Fibroblast of lung (primary cell): ENCODE data around the gene OR5AS1. TPM values are rescaled to one million over a fixed set of nuclear protein-coding genes. Genes with fewer than 3 reads are reported as not detected.
"Not testable (repeated sequence)": the region's sequence is repeated elsewhere in the genome, so short reads cannot be mapped to it uniquely, and the experiment has no call there.

Experiments used
- DNase-seq, 2 donors: peaks; one replicate each; pipeline versions ENCODE4 v3.0.0 to v3.0.0-alpha.2; 2010; ENCODE audit warnings: low read depth in 2 of 2
- H2AFZ ChIP-seq: 2 replicates; pipeline ENCODE4 v1.5.1; 2012; ENCODE audit warnings: low read length, control low read depth, inconsistent platforms
- H3K27ac ChIP-seq: 2 replicates; pipeline ENCODE4 v1.5.1; 2011; ENCODE audit warnings: low read length, control low read depth; ENCODE audit not compliant: insufficient read depth
- H3K27me3 ChIP-seq: 2 replicates; pipeline ENCODE4 v1.5.1; 2011; ENCODE audit warnings: mild to moderate bottlenecking, low read length; ENCODE audit not compliant: control insufficient read depth, insufficient read depth
- H3K36me3 ChIP-seq: 2 replicates; pipeline ENCODE4 v1.5.1; 2011; ENCODE audit warnings: low read length; ENCODE audit not compliant: control insufficient read depth, insufficient read depth
- H3K4me1 ChIP-seq: 2 replicates; pipeline ENCODE4 v1.5.1; 2011; ENCODE audit warnings: low read length; ENCODE audit not compliant: control insufficient read depth, insufficient read depth; ENCODE audit errors: extremely low read depth
- H3K4me2 ChIP-seq: 2 replicates; pipeline ENCODE4 v1.5.1; 2011; ENCODE audit warnings: low read length, control low read depth; ENCODE audit not compliant: insufficient read depth; ENCODE audit errors: extremely low read depth
- H3K4me3 ChIP-seq, 4 experiments: fragments of 200-600 bp in 1 of 4; sonication (generic) in 1 of 4; replicated peaks in 1 of 4; 2 replicates each; pipeline ENCODE4 v1.5.1; 2011 to 2016; ENCODE audit warnings: low read length in 4 of 4, low read depth in 3 of 4, mild to moderate bottlenecking in 3 of 4, control low read depth in 2 of 4, inconsistent platforms in 1 of 4, mixed read lengths in 1 of 4; ENCODE audit not compliant: insufficient read depth in 1 of 4; ENCODE audit errors: control extremely low read depth in 1 of 4
- H3K79me2 ChIP-seq: 2 replicates; pipeline ENCODE4 v1.5.1; 2012; ENCODE audit warnings: mild to moderate bottlenecking, low read length, inconsistent platforms; ENCODE audit not compliant: control insufficient read depth, insufficient read depth
- H3K9ac ChIP-seq: 2 replicates; pipeline ENCODE4 v1.5.1; 2011; ENCODE audit warnings: mild to moderate bottlenecking, low read length, control low read depth; ENCODE audit not compliant: insufficient read depth
- H3K9me3 ChIP-seq: 2 replicates; pipeline ENCODE4 v1.5.1; 2012; ENCODE audit warnings: low read depth, low read length; ENCODE audit not compliant: control insufficient read depth, insufficient read depth
- H4K20me1 ChIP-seq: 2 replicates; pipeline ENCODE4 v1.5.1; 2011; ENCODE audit warnings: low read length; ENCODE audit not compliant: control insufficient read depth, insufficient read depth; ENCODE audit errors: extremely low read depth
- CTCF ChIP-seq, 2 donors: IDR thresholded peaks in 1 of 2; conservative IDR thresholded peaks in 1 of 2; 1 replicate in 1 of 2; 2 replicates in 1 of 2; pipeline ENCODE4 v1.5.1; 2011 to 2012; ENCODE audit warnings: low read length in 2 of 2, control low read depth in 1 of 2, inconsistent platforms in 1 of 2, low read depth in 1 of 2, mild to moderate bottlenecking in 1 of 2
- EZH2 ChIP-seq: IDR thresholded peaks from 2 replicates; pipeline ENCODE4 v1.5.1; 2012; ENCODE audit warnings: low read length, control low read depth, mild to moderate bottlenecking; ENCODE audit errors: missing control alignments
- polyA plus RNA-seq, 2 donors: library from polyadenylated mRNA; depleted of rRNA in 1 of 2; stranded (reverse) in 1 of 2; unstranded in 1 of 2; fragments of >200 nt; gene quantifications; 2 replicates each; pipeline ENCODE4 v1.2.1, GENCODE V29; 2011 to 2012; ENCODE audit warnings: missing spikeins in 1 of 2
- total RNA-seq: library from RNA; depleted of rRNA; stranded (reverse); fragments of >200 nt; gene quantifications from 2 replicates; pipeline ENCODE4 v1.2.1, GENCODE V29; 2014

The OR5AS1 gene
- total and polyA plus RNA-seq, 2 donors (not counting 1 experiment from before 2014, with no cell fraction given): not detected

- H3K27me3 ChIP-seq: no peaks in the 10 kb centered on the region
- H3K9me3 ChIP-seq: no peaks in the 10 kb centered on the region
- H3K79me2 ChIP-seq: no peaks in the 10 kb centered on the region
- no peak for DNase-seq
- no peak overlapping the region for H3K4me2 ChIP-seq
- no peak overlapping the region for H3K27ac ChIP-seq
- no peaks in the 10 kb centered on the region for H4K20me1 ChIP-seq
- H3K4me3 ChIP-seq: no peak overlapping the region
- no peak overlapping the region for H3K9ac ChIP-seq
- no peaks in the 10 kb centered on the region for H3K36me3 ChIP-seq
- TF ChIP-seq EZH2 (no peak), CTCF (conservative IDR thresholded peaks at IDR 0.05 in 1 of 2, IDR thresholded peaks at IDR 0.05 in 1 of 2; ENCODE audit: low read depth in 1 of 2, low read length in 2 of 2) (no peak)
- H2AFZ ChIP-seq: no peak overlapping the region
- H3K4me1 ChIP-seq: no peaks in the 10 kb centered on the region
Measured at GRCh38 chr11:56049487-56049886, 22.0 kb downstream of the OR5AS1 start.

GRCh38 chr11:56056366-56056765 is 28.9 kb downstream of the OR5AS1 start:
- H3K4me2 ChIP-seq, H3K27ac ChIP-seq, H3K9ac ChIP-seq, H2AFZ ChIP-seq, H3K36me3 ChIP-seq, H3K27me3 ChIP-seq, H3K4me1 ChIP-seq, H3K9me3 ChIP-seq, DNase-seq, H4K20me1 ChIP-seq, H3K79me2 ChIP-seq, H3K4me3 ChIP-seq: not testable (repeated sequence)

GRCh38 chr11:56057661-56058237 is 30.3 kb downstream of the OR5AS1 start:
- not testable (repeated sequence) for H3K9me3 ChIP-seq, H3K4me3 ChIP-seq, H3K27me3 ChIP-seq, DNase-seq, H4K20me1 ChIP-seq, H3K79me2 ChIP-seq, H3K4me1 ChIP-seq, H3K4me2 ChIP-seq, H3K36me3 ChIP-seq, H3K27ac ChIP-seq, H3K9ac ChIP-seq, H2AFZ ChIP-seq

GRCh38 chr11:56058260-56058780 is 30.9 kb downstream of the OR5AS1 start:
- H3K4me3 ChIP-seq, H3K4me2 ChIP-seq, H3K9ac ChIP-seq, H3K4me1 ChIP-seq, H3K27me3 ChIP-seq, H3K79me2 ChIP-seq, DNase-seq, H2AFZ ChIP-seq, H3K27ac ChIP-seq, H3K36me3 ChIP-seq, H4K20me1 ChIP-seq, H3K9me3 ChIP-seq: not testable (repeated sequence)
